Measurements from ENCODE around the gene PCNX1. TPM values are rescaled to one million over a fixed set of nuclear protein-coding genes. Genes with fewer than 3 reads are reported as not detected.

Gene PCNX1
- total RNA-seq, 1 donor from 2014 or later: 68.8 TPM

- Mint-ChIP-seq H3K36me3 (ENCODE audit: low read depth, unreplicated experiment) (no peaks in the 10 kb centered on the region), H3K27me3 (ENCODE audit: unreplicated experiment) (peaks cover 2% of the 10 kb centered on the region), H3K4me3 (ENCODE audit: unreplicated experiment) (no peak overlapping the region), H3K27ac (ENCODE audit: unreplicated experiment) (no peak overlapping the region), H3K4me1 (ENCODE audit: unreplicated experiment) (peaks cover 10% of the 10 kb centered on the region), H3K9me3 (ENCODE audit: unreplicated experiment) (no peaks in the 10 kb centered on the region)
- TF ChIP-seq CTCF (IDR thresholded peaks at IDR 0.05; ENCODE audit: unreplicated experiment): no peak
- DNase-seq (ENCODE audit: low spot score): no peak
Observed at GRCh38 chr14:70889555-70889954, 17.7 kb upstream of the PCNX1 start.

GRCh38 chr14:70890826-70891659 is 16.2 kb upstream of the PCNX1 start:
- no peaks in the 10 kb centered on the region for H3K9me3 Mint-ChIP-seq (ENCODE audit: unreplicated experiment)
- no peak for DNase-seq (ENCODE audit: low spot score)
- H3K36me3 Mint-ChIP-seq (ENCODE audit: low read depth, unreplicated experiment): no peaks in the 10 kb centered on the region
- peaks cover 2% of the 10 kb centered on the region for H3K27me3 Mint-ChIP-seq (ENCODE audit: unreplicated experiment)
- H3K4me1 Mint-ChIP-seq (ENCODE audit: unreplicated experiment): peaks cover 12% of the 10 kb centered on the region
- H3K4me3 Mint-ChIP-seq (ENCODE audit: unreplicated experiment): no peak overlapping the region
- no peak overlapping the region for H3K27ac Mint-ChIP-seq (ENCODE audit: unreplicated experiment)
- no peak for TF ChIP-seq CTCF (IDR thresholded peaks at IDR 0.05; ENCODE audit: unreplicated experiment)

GRCh38 chr14:70891737-70892136 is 15.5 kb upstream of the PCNX1 start:
- peaks cover 11% of the 10 kb centered on the region for H3K4me1 Mint-ChIP-seq (ENCODE audit: unreplicated experiment)
- no peak for DNase-seq (ENCODE audit: low spot score)
- no peak for TF ChIP-seq CTCF (IDR thresholded peaks at IDR 0.05; ENCODE audit: unreplicated experiment)
- H3K9me3 Mint-ChIP-seq (ENCODE audit: unreplicated experiment): no peaks in the 10 kb centered on the region
- no peaks in the 10 kb centered on the region for H3K36me3 Mint-ChIP-seq (ENCODE audit: low read depth, unreplicated experiment)
- H3K27me3 Mint-ChIP-seq (ENCODE audit: unreplicated experiment): peaks cover 2% of the 10 kb centered on the region
- H3K27ac Mint-ChIP-seq (ENCODE audit: unreplicated experiment): no peak overlapping the region
- H3K4me3 Mint-ChIP-seq (ENCODE audit: unreplicated experiment): no peak overlapping the region

- no peaks in the 10 kb centered on the region for H3K36me3 Mint-ChIP-seq (ENCODE audit: low read depth, unreplicated experiment)
- H3K27ac Mint-ChIP-seq (ENCODE audit: unreplicated experiment): no peak overlapping the region
- no peak for DNase-seq (ENCODE audit: low spot score)
- no peak for TF ChIP-seq CTCF (IDR thresholded peaks at IDR 0.05; ENCODE audit: unreplicated experiment)
- no peak overlapping the region for H3K4me3 Mint-ChIP-seq (ENCODE audit: unreplicated experiment)
- no peaks in the 10 kb centered on the region for H3K9me3 Mint-ChIP-seq (ENCODE audit: unreplicated experiment)
- H3K27me3 Mint-ChIP-seq (ENCODE audit: unreplicated experiment): peaks cover 2% of the 10 kb centered on the region
- H3K4me1 Mint-ChIP-seq (ENCODE audit: unreplicated experiment): peaks cover 10% of the 10 kb centered on the region
Observed at GRCh38 chr14:70893062-70893845, 14.0 kb upstream of the PCNX1 start.

GRCh38 chr14:70893858-70894291 is 13.4 kb upstream of the PCNX1 start:
- no peaks in the 10 kb centered on the region for H3K9me3 Mint-ChIP-seq (ENCODE audit: unreplicated experiment)

More at GRCh38 chr14:70893858-70894291, 13.4 kb upstream of the PCNX1 start:
- no peak overlapping the region for H3K27ac Mint-ChIP-seq (ENCODE audit: unreplicated experiment)
- H3K36me3 Mint-ChIP-seq (ENCODE audit: low read depth, unreplicated experiment): no peaks in the 10 kb centered on the region
- peaks cover 2% of the 10 kb centered on the region for H3K27me3 Mint-ChIP-seq (ENCODE audit: unreplicated experiment)
- DNase-seq (ENCODE audit: low spot score): no peak
- H3K4me3 Mint-ChIP-seq (ENCODE audit: unreplicated experiment): no peak overlapping the region
- H3K4me1 Mint-ChIP-seq (ENCODE audit: unreplicated experiment): peaks cover 13% of the 10 kb centered on the region
- no peak for TF ChIP-seq CTCF (IDR thresholded peaks at IDR 0.05; ENCODE audit: unreplicated experiment)
